CD4-positive, CD25-positive, alpha-beta regulatory T cell (primary cell): Measurements from ENCODE around the gene FOXK1. TPM values are rescaled to one million over a fixed set of nuclear protein-coding genes. Genes with fewer than 3 reads are reported as not detected.
A peak's percentile ranks its signal among the peaks of the same experiment; 100 is the strongest.

ENCODE experiments used
- ATAC-seq, 2 donors: fragments of 150-1000 bp; cut with Tn5 transposase; one replicate each; pipeline ENCODE4 v1.10.0; 2021; ENCODE audit warnings: low read depth in 2 of 2, moderate number of reproducible peaks in 2 of 2, moderate library complexity in 1 of 2
- DNase-seq, 3 donors: peaks; one replicate each; pipeline versions ENCODE4 v3.0.0 to v3.0.0-alpha.2; 2012 to 2022; ENCODE audit warnings: mixed read lengths in 1 of 3
- H3K27ac ChIP-seq: one replicate; pipeline ENCODE4 v1.7.0; 2013; ENCODE audit warnings: mild to moderate bottlenecking, low read length; ENCODE audit not compliant: insufficient read depth, poor library complexity, severe bottlenecking
- H3K27me3 ChIP-seq: one replicate; pipeline ENCODE4 v1.7.0; 2013; ENCODE audit warnings: low read length; ENCODE audit not compliant: control insufficient read depth, insufficient read depth
- H3K36me3 ChIP-seq: one replicate; pipeline ENCODE4 v1.7.0; 2013; ENCODE audit warnings: mild to moderate bottlenecking, low read length, moderate library complexity; ENCODE audit not compliant: control insufficient read depth, insufficient read depth
- H3K4me1 ChIP-seq: 2 replicates; pipeline ENCODE4 v1.7.0; 2013; ENCODE audit warnings: mild to moderate bottlenecking, low read length; ENCODE audit not compliant: insufficient read depth, control insufficient read depth, poor library complexity, severe bottlenecking
- H3K4me3 ChIP-seq: one replicate; pipeline ENCODE4 v1.7.0; 2013; ENCODE audit warnings: low read depth, mild to moderate bottlenecking, low read length, moderate library complexity
- H3K9me3 ChIP-seq, 2 experiments: 1 replicate in 1 of 2; 2 replicates in 1 of 2; pipeline ENCODE4 v1.7.0; 2013; ENCODE audit warnings: low read length in 2 of 2, mild to moderate bottlenecking in 1 of 2, moderate library complexity in 1 of 2; ENCODE audit not compliant: control insufficient read depth in 2 of 2
- H3K27ac Mint-ChIP-seq, 3 donors: one replicate each; pipeline ENCODE4 v1.8.0; 2020 to 2022; ENCODE audit warnings: mild to moderate bottlenecking in 3 of 3, mixed read lengths in 3 of 3, moderate library complexity in 2 of 3
- H3K27me3 Mint-ChIP-seq: one replicate; pipeline ENCODE4 v1.8.0; 2022; ENCODE audit warnings: mild to moderate bottlenecking, mixed read lengths
- H3K36me3 Mint-ChIP-seq: one replicate; pipeline ENCODE4 v1.8.0; 2020; ENCODE audit warnings: mixed read lengths
- H3K4me1 Mint-ChIP-seq, 4 donors: one replicate each; pipeline ENCODE4 v1.8.0; 2020 to 2022; ENCODE audit warnings: mixed read lengths in 4 of 4, mild to moderate bottlenecking in 1 of 4
- H3K4me3 Mint-ChIP-seq, 4 donors: one replicate each; pipeline ENCODE4 v1.8.0; 2020 to 2022; ENCODE audit warnings: mild to moderate bottlenecking in 4 of 4, mixed read lengths in 4 of 4, moderate library complexity in 3 of 4
- H3K9me3 Mint-ChIP-seq, 7 donors: one replicate each; pipeline ENCODE4 v1.8.0; 2020 to 2022; ENCODE audit warnings: mixed read lengths in 7 of 7, mild to moderate bottlenecking in 3 of 7, moderate library complexity in 2 of 7
- polyA plus RNA-seq, 4 donors: library from polyadenylated mRNA; unstranded; fragments of 300-500 nt; fragmentation: Illumina TruSeq; gene quantifications; one replicate each; pipeline ENCODE4 v1.2.3, GENCODE V29; 2021
- total RNA-seq: library from RNA; stranded (reverse); gene quantifications from one replicate; pipeline ENCODE4 v1.2.3, GENCODE V29; 2022

The FOXK1 gene
- total and polyA plus RNA-seq, 5 donors from 2014 or later, result 1.8 to 55.1 (median 2.7) TPM

- DNase-seq (no peak), ATAC-seq (no peak)
- Mint-ChIP-seq H3K27ac (no peak overlapping the region), H3K27me3 (no peaks in the 10 kb centered on the region), H3K4me3 (no peak overlapping the region), H3K4me1 (peaks cover 6 to 67% (median 34%) of the 10 kb centered on the region in 4 donors), H3K36me3 (peaks cover 30% of the 10 kb centered on the region), H3K9me3 (no peaks in the 10 kb centered on the region)
- Histone ChIP-seq H3K9me3 (no peaks in the 10 kb centered on the region), H3K36me3 (peaks cover 9% of the 10 kb centered on the region), H3K4me3 (no peak overlapping the region), H3K4me1 (no peaks in the 10 kb centered on the region), H3K27ac (no peak overlapping the region), H3K27me3 (no peaks in the 10 kb centered on the region)
These were observed 36.0 kb downstream of the FOXK1 start for GRCh38 chr7:4718075-4718474.

DNA sequence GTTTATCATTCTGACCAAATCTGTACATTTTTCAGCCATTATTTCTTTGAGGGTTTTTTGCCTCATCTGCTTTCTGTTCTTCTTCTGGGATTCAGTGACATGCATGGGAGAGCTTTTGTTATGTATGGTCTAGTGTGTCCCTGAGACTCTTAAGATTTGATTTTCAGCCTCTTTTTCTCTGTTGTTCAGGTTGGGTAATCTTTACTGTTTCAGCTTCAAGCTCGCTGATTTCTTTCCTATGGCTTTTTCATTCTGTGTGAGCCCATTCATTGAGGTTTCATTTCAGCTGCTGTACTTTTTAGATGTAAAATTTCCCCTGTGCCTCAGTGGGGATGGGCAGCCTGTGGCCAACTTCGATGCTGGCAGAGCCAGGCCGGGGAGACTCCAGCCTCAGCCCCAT lies 38.1 kb downstream of the FOXK1 start:
- peaks cover 26% of the 10 kb centered on the region for H3K36me3 Mint-ChIP-seq
- peak overlapping the region; percentile 10 to 83 (median 27) for H3K27ac Mint-ChIP-seq
- H3K9me3 Mint-ChIP-seq, result no peaks in the 10 kb centered on the region
- peaks cover 11% of the 10 kb centered on the region for H3K36me3 ChIP-seq
- peaks cover 6 to 69% (median 29%) of the 10 kb centered on the region in 4 donors for H3K4me1 Mint-ChIP-seq
- DNase-seq (no peak), ATAC-seq (no peak)
- no peak overlapping the region for H3K4me3 Mint-ChIP-seq
- H3K9me3 ChIP-seq, result no peaks in the 10 kb centered on the region
- H3K27me3 Mint-ChIP-seq, result no peaks in the 10 kb centered on the region
- no peaks in the 10 kb centered on the region for H3K27me3 ChIP-seq
- no peak overlapping the region for H3K4me3 ChIP-seq
- peaks cover 11% of the 10 kb centered on the region for H3K4me1 ChIP-seq
- no peak overlapping the region for H3K27ac ChIP-seq

DNA sequence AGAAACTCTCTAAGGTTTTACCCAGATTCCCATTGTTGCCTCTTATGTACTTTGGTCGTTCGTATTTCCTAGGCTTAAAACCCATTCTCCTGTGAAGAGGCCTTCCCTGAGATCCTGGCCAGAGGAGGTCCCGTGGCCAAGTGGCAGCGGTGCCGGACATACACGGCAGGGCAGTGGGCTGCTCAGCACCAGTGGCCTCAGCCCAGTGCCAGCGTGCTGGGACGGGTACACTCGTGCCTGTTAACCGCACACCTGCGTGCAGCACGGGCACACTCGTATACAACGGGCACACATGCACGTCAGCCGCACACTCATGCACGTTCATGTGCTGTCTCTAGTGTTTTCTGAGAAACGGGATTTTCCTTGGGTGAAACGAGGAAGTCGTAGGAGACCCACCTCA lies 40.2 kb downstream of the FOXK1 start:
- DNase-seq, result no peak
- H3K4me1 Mint-ChIP-seq, result peaks cover 12 to 61% (median 32%) of the 10 kb centered on the region in 4 donors
- Histone ChIP-seq H3K27ac (no peak overlapping the region), H3K9me3 (no peaks in the 10 kb centered on the region), H3K36me3 (peaks cover 11% of the 10 kb centered on the region), H3K4me1 (peaks cover 16% of the 10 kb centered on the region), H3K4me3 (no peak overlapping the region), H3K27me3 (no peaks in the 10 kb centered on the region)
- no peaks in the 10 kb centered on the region for H3K27me3 Mint-ChIP-seq
- no peak overlapping the region for H3K4me3 Mint-ChIP-seq
- no peak for ATAC-seq
- H3K9me3 Mint-ChIP-seq, result no peaks in the 10 kb centered on the region
- H3K27ac Mint-ChIP-seq, result no peak overlapping the region
- peaks cover 16% of the 10 kb centered on the region for H3K36me3 Mint-ChIP-seq

DNA sequence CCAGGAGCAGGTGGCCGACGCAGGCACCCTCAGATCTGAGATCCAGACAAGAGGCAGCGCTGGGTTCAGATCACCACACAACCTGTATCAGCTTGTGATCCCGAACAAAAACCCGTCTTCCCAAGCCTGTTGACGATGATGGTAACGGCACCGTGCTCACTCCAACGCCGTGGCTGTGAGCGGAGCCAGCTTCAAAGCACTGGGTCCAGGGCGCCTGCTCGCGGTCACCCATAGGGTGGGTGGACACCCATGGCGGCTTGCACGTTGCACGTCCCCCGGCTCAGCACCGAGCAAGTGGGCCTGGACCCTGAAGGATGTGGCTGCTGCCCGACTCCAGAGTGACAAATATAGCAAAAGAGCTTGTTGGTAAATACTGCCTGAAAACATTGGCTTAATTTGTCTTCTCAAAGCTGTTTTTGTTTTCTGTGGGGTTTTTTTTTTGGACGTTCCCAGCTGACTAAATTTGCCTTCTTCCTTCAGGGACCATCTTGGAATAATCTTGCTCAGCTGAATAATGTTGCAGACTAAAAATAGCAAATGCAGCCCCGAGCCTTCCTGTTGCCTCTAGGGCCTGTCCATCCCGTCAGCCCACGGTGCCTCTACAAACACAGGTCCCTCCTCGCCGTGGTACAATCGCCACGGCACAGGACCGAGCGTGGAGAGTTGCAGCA lies 41.0 kb downstream of the FOXK1 start:
- H3K4me1 Mint-ChIP-seq, result peaks cover 12 to 56% (median 27%) of the 10 kb centered on the region in 4 donors
- ATAC-seq (no peak), DNase-seq (no peak)
- Histone ChIP-seq H3K36me3 (peaks cover 11% of the 10 kb centered on the region), H3K4me1 (peaks cover 16% of the 10 kb centered on the region), H3K4me3 (no peak overlapping the region), H3K9me3 (no peaks in the 10 kb centered on the region), H3K27me3 (no peaks in the 10 kb centered on the region), H3K27ac (no peak overlapping the region)
- no peaks in the 10 kb centered on the region for H3K27me3 Mint-ChIP-seq
- peak overlapping the region in 1 of 3 donors; percentile 62 for H3K27ac Mint-ChIP-seq
- peaks cover 11% of the 10 kb centered on the region for H3K36me3 Mint-ChIP-seq
- H3K4me3 Mint-ChIP-seq, result peak overlapping the region in 1 of 4 donors; percentile 15
- H3K9me3 Mint-ChIP-seq, result no peaks in the 10 kb centered on the region

- peak overlapping the region; percentile 21 for H3K4me3 ChIP-seq
- peak overlapping the region; percentile 63 for H3K27ac ChIP-seq
- no peaks in the 10 kb centered on the region for H3K27me3 ChIP-seq
- Mint-ChIP-seq H3K4me3 (peak overlapping the region; percentile 66 to 95 (median 89)), H3K36me3 (peaks cover 11% of the 10 kb centered on the region), H3K4me1 (peaks cover 12 to 57% (median 22%) of the 10 kb centered on the region in 4 donors), H3K27ac (peak overlapping the region; percentile 40 to 91 (median 86)), H3K27me3 (no peaks in the 10 kb centered on the region), H3K9me3 (no peaks in the 10 kb centered on the region)
- DNase-seq (no peak), ATAC-seq (peak in 1 of 2 donors; percentile 13)
- peaks cover 13% of the 10 kb centered on the region for H3K36me3 ChIP-seq
- H3K9me3 ChIP-seq, result no peaks in the 10 kb centered on the region
- peaks cover 16% of the 10 kb centered on the region for H3K4me1 ChIP-seq
These were observed 42.5 kb downstream of the FOXK1 start for GRCh38 chr7:4724648-4725013.

GRCh38 chr7:4725014-4725849 lies 43.1 kb downstream of the FOXK1 start:
- H3K4me1 ChIP-seq, result peaks cover 16% of the 10 kb centered on the region
- peaks cover 16% of the 10 kb centered on the region for H3K36me3 ChIP-seq
- Mint-ChIP-seq H3K4me1 (peaks cover 8 to 55% (median 17%) of the 10 kb centered on the region in 4 donors), H3K36me3 (peaks cover 9% of the 10 kb centered on the region), H3K9me3 (no peaks in the 10 kb centered on the region), H3K4me3 (peak overlapping the region; percentile 66 to 95 (median 89)), H3K27ac (peak overlapping the region; percentile 76 to 91 (median 86)), H3K27me3 (no peaks in the 10 kb centered on the region)
- no peaks in the 10 kb centered on the region for H3K27me3 ChIP-seq
- peak; percentile 61 to 73 for ATAC-seq
- DNase-seq, result peak; percentile 21 to 72 (median 44)
- peak overlapping the region; percentile 37 for H3K4me3 ChIP-seq
- no peaks in the 10 kb centered on the region for H3K9me3 ChIP-seq
- peak overlapping the region; percentile 63 for H3K27ac ChIP-seq

GRCh38 chr7:4725850-4726450 lies 43.9 kb downstream of the FOXK1 start:
- H3K36me3 Mint-ChIP-seq, result peaks cover 6% of the 10 kb centered on the region
- H3K4me1 Mint-ChIP-seq, result peaks cover 7 to 54% (median 14%) of the 10 kb centered on the region in 4 donors
- Histone ChIP-seq H3K27ac (peak overlapping the region; percentile 63), H3K36me3 (peaks cover 16% of the 10 kb centered on the region), H3K9me3 (no peaks in the 10 kb centered on the region), H3K4me3 (peak overlapping the region; percentile 37), H3K4me1 (peaks cover 20% of the 10 kb centered on the region), H3K27me3 (no peaks in the 10 kb centered on the region)
- peak overlapping the region; percentile 66 to 95 (median 89) for H3K4me3 Mint-ChIP-seq
- no peaks in the 10 kb centered on the region for H3K27me3 Mint-ChIP-seq
- no peak for DNase-seq
- H3K27ac Mint-ChIP-seq, result peak overlapping the region; percentile 76 to 91 (median 86)
- no peak for ATAC-seq
- no peaks in the 10 kb centered on the region for H3K9me3 Mint-ChIP-seq
